Measurements from ENCODE around the gene B4GALT7.
A peak's percentile ranks its signal among the peaks of the same experiment; 100 is the strongest.
"Not testable (repeated sequence)": the region's sequence is repeated elsewhere in the genome, so short reads cannot be mapped to it uniquely, and the experiment has no call there.

Gene B4GALT7

DNA sequence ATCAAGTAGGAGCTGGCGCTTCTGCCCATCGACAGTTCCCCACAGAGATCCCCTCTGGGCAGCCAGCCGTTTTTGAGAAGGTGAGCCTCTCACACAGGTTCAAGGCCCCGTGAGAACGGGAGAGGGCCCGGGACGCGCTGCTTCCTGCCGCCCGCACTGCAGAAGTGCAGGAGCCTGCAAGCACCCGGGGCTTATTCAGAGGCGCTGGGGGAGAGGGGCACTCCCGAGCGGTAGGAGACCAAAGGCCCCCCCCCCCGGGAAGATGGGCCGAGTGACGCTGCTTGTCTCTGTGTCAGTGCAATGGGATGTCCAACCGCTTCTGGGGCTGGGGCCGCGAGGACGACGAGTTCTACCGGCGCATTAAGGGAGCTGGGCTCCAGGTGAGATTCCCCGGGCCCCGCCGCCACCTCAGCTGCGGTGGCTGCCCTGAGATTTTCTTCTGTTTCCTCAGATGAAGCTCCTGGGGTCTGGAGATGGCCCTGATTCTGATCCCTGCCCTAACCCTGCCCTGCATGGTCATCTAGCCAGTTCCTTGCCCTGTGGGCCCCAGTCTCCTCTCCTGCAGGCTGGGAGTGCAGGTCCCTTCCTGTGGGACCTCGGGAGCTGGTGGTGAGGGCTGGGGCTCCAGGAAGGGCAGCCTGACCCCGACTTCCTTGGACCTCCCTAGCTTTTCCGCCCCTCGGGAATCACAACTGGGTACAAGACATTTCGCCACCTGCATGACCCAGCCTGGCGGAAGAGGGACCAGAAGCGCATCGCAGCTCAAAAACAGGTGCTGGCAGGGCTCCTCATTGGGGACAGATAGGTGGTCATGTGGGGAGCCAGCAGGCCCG lies 8.5 kb downstream of the B4GALT7 start:
- DNase-seq (ENCODE audit: insufficient read length, low spot score) (no peak), FAIRE-seq (no peak)

DNA sequence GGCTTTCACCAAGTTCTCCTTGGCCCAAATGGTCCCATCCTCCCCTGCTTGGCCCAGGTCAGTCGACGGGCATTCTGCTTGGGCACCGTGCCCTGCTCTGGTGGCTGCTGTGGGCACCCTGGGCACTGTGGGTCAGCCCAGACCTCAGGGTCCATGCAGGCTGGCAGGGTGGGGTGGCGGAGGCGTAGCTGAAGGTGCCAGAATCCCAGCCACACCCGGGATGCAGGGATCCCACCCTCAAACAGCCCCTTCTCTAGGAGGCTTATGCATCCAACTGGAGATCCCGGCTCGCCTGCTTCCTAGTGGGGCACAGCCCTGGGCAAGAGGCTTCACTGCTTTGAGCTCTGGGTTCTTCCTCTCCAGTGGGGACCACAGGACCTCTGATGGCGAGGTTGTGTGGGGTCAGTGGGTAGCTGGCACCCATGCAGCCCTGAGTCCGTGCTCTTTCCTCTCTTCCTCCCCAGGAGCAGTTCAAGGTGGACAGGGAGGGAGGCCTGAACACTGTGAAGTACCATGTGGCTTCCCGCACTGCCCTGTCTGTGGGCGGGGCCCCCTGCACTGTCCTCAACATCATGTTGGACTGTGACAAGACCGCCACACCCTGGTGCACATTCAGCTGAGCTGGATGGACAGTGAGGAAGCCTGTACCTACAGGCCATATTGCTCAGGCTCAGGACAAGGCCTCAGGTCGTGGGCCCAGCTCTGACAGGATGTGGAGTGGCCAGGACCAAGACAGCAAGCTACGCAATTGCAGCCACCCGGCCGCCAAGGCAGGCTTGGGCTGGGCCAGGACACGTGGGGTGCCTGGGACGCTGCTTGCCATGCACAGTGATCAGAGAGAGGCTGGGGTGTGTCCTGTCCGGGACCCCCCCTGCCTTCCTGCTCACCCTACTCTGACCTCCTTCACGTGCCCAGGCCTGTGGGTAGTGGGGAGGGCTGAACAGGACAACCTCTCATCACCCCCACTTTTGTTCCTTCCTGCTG lies 9.4 kb downstream of the B4GALT7 start:
- no peak for DNase-seq (ENCODE audit: insufficient read length, low spot score)
- FAIRE-seq: no peak

DNA sequence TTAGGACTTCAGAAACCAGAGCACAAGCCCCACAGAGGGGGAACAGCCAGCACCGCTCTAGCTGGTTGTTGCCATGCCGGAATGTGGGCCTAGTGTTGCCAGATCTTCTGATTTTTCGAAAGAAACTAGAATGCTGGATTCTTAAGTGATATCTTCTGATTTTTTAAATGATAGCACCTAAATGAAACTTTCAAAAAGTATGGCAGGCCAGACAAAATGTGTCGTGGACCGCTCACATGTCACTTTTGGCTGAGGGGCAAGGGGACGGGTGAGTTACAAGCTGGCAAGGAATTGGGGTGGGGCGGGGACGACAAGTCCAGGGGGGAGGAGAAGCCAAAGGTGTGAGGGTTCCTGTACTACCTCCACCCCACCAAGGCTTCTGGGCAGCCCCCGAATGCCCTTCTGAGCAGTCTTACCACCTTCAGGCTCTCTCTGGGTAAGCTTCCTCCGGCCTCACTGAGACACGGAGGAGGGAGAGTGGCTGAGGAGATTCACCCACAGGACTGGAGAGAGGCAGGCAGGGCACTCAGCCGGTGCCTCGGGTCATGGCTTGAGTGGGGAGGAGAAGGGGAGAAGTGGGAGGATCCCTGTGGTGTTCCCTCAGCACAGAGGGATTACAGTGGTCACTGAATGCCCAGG lies 10.3 kb downstream of the B4GALT7 start:
- no peak for FAIRE-seq
- DNase-seq (ENCODE audit: insufficient read length, low spot score): no peak

DNA sequence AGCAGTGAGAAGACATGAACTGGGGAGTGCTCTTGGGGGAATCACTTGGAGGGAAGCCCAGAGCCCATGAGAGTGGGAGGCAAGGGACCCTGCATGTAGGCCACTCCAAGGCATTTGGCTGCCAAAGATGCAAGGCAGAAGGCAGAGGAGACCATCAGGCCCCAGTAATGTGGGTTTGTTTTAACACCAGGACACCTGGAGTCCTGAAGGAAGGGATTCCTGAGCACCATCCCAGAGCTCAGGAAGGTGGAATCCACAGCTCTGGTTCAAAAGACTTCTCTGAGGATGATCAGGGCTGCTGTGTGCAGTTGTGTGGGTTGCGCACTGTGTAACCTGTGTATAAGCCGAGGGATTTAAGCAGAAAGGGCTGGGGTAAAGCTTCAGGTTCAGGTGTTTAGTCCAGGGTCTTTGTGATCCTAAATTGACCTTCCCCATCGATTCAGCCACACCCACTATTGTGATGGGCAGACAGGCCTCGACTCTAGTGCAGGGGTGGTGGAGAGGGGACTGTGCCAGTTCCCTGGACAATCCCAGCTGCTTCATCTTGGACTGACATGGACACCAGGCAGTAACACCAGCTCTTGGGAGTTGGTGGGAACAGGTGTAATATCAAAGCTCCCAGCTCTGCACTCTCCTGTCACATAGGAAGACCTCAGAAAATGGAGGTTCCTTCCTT lies 11.0 kb downstream of the B4GALT7 start:
- peak; percentile 51 for FAIRE-seq
- DNase-seq (ENCODE audit: insufficient read length, low spot score): no peak

DNA sequence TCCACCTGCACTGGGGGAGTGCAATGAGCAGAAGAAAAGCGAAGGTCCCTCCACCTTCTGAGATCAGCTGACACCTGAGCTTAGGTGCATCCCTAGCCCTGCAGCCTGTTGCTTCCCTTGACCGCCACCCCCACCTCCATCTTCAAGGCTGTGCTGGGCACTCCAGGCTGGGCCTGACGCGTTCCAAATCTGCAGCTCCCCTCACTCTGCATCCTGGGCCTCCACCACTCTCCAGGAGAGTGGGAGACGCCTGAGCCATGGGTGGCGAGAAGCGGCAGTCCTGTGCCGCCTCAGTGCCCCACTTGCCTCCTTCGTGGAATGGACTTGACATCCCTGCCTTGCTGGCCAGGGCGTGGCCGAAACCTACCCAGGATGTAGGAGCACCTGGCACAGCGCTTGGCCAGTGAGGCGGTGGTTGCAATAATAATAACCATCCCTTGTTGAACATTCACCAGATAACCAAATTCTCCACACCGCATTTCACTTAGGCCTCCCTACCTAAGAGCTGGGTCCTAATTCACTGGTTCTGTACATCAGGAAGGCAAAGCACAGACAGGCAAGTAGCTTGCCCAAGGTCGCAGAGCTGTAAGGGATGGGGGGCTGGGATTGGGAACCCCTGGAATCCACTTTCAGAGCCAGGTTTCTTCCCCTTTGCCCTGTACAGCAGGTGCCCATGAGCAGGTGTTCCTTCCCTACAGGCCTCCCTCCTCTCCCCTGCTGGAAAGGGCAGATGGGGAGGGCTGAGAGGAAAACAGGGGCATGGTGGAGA lies 11.7 kb downstream of the B4GALT7 start:
- FAIRE-seq (no peak), DNase-seq (ENCODE audit: insufficient read length, low spot score) (no peak)

DNA sequence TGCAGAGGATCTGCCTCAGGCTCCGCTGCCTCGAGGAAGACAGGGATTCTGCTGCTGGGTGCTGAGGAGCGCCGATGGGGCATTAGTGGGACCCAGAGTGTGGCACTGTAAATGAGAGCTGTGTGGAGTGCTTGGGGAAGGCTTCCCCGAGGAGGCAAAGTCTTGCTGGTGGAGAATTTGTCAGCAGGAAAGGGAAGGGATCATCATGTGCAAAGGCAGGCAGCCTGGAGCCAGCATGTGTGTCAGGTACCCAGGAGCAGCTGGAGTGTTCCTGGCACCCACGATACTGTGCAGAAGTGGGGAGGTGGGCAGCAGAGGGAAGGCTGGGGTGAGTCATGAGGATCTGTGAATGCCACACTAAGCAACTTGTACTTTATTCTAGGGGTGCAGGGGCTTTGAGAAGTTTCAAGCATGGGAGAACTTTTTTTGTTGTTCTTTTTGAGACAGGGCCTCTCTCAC lies 12.3 kb downstream of the B4GALT7 start:
- DNase-seq (ENCODE audit: insufficient read length, low spot score): no peak
- peak; percentile 40 for FAIRE-seq

DNA sequence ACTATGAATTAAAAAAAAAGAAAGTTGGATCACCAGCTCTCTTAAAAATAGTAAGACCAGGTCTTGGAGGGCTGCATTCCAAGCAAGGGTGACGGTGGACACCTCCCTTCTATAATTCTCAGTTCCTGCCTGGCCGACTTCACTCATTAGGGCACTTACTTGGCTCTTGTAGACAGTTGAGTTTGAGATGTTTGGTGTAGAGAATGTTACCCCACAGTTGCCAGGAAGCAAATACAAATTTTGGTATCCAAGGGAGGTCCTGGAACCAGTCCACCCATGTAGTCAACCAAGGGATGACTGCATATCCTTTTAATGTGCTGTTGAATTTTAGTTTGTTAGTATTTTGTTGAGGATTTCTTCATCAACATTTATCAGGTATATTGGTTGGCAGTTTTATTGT lies 20.6 kb downstream of the B4GALT7 start:
- no peak for FAIRE-seq

DNA sequence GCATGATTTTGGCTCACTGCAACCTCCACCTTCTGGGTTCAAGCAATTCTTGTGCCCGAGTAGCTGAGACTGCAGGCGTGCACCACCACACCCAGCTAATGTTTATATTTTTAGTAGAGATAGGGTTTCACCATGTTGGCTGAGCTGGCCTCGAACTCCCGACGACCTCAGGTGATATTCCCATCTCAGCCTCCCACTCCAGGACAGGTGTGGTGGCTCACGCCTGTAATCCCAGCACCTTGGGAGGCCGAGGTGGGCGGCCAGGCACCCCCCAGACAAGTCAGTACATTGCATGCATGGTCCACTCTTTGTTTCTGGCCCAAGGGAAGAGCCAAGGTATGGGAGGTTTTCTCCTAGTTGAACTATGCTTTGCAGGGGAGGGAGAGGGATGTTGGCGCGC lies 24.2 kb downstream of the B4GALT7 start:
- not testable (repeated sequence) for FAIRE-seq; DNase-seq (ENCODE audit: insufficient read length, low spot score)

More for the DNA sequence above, 20.6 kb downstream of the B4GALT7 start:
- DNase-seq (ENCODE audit: insufficient read length, low spot score): no peak

DNA sequence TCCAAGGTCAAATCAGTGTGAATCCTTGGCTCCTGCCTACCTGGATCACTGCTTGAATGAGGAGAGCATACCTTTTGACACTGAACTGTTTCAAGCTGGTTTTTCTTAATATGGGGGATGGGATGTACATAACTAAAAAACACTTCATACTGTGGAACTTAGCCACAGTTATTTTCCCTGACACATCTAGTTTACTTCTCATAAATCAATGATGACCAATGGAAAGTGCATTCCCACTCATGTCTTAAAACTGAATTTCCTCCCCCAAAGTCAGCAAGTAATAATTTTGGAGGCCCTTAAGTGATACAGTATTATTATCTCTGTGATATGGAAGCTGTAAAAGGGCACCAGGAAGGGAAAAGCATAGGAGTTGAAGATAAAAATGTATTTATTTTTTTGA lies 30.3 kb downstream of the B4GALT7 start:
- not testable (repeated sequence) for FAIRE-seq; DNase-seq (ENCODE audit: insufficient read length, low spot score)

DNA sequence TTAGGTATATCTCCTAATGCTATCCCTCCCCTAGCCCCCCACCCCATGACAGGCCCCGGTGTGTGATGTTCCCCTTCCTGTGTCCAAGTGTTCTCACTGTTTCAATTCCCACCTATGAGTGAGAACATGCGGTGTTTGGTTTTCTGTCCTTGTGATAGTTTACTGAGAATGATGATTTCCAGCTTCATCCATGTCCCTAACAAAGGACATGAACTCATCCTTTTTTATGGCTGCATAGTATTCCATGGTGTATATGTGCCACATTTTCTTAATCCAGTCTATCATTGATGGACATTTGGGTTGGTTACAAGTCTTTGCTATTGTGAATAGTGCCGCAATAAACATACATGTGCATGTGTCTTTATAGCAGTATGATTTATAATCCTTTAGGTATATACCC lies 35.0 kb downstream of the B4GALT7 start:
- not testable (repeated sequence) for FAIRE-seq; DNase-seq (ENCODE audit: insufficient read length, low spot score)

DNA sequence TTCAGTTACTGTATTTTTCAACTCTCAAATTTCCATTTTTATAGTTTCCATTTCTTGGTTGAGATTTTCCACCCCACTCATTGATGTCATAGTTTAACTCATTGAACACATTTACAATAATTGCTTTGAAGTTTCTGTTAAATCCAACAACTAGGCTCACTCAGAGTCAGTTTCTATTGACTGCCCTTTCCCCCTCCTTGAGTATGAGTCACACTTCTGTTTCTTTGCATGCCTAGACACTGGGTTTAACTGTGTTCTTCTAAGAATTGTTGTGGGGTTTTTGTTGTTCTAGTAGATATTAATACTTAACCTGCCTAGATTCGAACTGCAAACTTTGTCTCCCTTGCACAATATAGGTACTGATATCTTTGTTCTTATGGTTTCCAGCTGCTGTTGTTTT lies 45.5 kb downstream of the B4GALT7 start:
- DNase-seq (ENCODE audit: insufficient read length, low spot score); FAIRE-seq: not testable (repeated sequence)

DNA sequence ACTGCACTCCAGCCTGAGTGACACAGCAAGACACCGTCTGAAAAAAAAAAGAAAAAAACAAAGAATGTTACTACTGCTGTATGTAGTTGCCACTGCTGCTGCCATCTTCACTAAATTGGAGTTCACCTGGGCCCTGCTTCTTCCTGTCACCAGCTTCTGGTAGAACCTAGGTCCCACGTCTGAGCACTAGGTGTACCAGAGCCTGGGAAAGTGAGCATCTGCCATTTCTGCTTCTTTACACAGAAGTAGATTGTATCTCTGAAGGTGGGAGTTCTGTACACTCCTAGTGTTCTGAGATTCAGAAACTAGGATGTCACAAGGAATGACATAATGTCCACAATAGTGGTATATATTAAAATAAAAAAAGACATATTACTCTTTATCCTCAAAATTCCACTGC lies 51.3 kb downstream of the B4GALT7 start:
- not testable (repeated sequence) for FAIRE-seq; DNase-seq (ENCODE audit: insufficient read length, low spot score)

DNA sequence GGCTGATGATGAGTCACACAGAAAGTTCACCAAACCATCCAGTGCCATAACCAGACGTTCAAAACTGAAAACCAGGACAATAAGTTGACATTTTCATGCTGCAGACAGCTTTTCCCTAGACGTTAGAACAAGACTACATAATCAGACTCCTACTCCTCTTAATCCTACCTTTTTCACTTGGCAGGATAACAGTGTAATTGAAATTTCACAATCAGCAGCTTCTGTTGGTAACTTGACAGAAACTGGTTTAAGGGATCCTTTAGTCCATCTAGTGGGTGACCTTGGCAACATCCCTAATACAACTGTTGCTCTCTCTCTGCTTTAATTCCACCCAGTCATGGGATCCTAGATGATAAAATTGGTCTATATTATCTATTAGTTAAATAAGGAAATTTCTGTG lies 57.9 kb downstream of the B4GALT7 start:
- not testable (repeated sequence) for FAIRE-seq

DNA sequence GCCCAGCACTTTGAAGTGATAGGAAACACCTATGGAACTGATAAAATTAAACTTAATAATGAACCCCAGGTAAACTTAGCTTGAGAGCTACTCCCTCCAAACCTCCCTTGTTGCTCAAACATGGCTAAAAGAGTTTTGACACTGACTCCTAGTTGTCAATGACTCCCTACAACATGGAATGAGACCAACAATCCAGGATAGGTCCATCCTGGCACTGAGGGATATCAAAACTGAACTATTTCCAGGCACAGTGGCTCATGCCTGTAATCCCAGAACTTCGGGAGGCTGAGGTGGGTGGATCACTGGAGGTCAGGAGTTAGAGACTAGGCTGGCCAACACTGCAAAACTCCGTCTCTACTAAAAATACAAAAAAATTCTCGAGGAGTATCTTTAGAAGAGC lies 58.6 kb downstream of the B4GALT7 start:
- FAIRE-seq; DNase-seq (ENCODE audit: insufficient read length, low spot score): not testable (repeated sequence)

More for the DNA sequence above, 57.9 kb downstream of the B4GALT7 start:
- DNase-seq (ENCODE audit: insufficient read length, low spot score): not testable (repeated sequence)

All from HTR-8/SVneo (cell line).